Measurements from ENCODE around the gene RNU4-1. TPM values are rescaled to one million over a fixed set of nuclear protein-coding genes. Genes with fewer than 3 reads are reported as not detected.

Gene RNU4-1
- total RNA-seq, 1 experiment from 2014 or later: 2,323 TPM

DNA sequence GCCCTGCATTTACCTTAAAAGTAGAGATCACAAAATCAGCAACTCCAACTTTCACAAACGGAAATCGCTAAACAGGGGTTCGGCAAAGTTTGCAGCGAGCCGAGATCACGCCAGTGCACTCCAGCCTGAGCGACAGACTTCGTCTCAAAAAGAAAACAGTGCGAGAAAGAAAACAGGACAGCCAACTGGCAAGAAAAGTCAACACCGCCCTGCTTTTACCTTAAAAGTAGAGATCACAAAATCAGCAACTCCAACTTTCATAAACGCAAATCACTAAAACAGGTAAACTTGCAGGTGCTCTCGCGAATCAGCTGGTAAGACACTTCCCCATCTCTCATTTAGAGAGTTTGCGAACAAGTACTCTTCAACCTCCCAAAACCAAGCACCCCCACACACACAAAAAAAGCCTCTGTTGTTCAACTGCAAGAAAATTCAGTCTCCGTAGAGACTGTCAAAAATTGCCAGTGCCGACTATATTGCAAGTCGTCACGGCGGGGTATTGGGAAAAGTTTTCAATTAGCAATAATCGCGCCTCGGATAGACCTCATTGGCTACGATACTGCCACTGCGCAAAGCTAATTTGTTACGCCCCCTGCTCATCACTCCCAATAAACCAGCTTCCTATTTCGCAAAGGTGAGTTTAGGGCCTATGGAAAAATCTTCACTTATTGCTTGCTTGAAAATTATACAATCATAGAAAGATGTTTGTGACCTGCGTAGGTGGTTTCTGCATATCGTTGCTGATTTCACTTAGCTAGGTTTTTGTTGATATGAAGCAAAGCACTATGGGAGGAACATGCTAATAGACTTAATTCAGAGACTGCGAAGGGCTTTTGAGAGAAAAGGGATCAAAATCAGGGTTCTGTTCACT lies at the start of gene RNU4-1 (continued):
- TF ChIP-seq ZBTB33 (IDR thresholded peaks at IDR 0.05; ENCODE audit: extremely low read depth, insufficient replicate concordance, low read length): peak; percentile 94
- TF ChIP-seq TCF7L2 (IDR thresholded peaks at IDR 0.05; ENCODE audit: borderline replicate concordance, extremely low read depth, insufficient read depth, insufficient read length): peak; percentile 7
- peak; percentile 78 for TF ChIP-seq YY1 (IDR thresholded peaks at IDR 0.05; ENCODE audit: extremely low read depth, insufficient replicate concordance, low read depth, low read length)
- 0 out of 2 replicates have a peak, but pooled peaks have one; percentile 24 for TF ChIP-seq RAD21 (IDR thresholded peaks at IDR 0.05; ENCODE audit: low read depth)

GRCh38 chr12:120342175-120343038 lies 49.4 kb upstream of the RNU4-1 start:
- H3K4me1 ChIP-seq (ENCODE audit: control insufficient read depth in 1 of 2, insufficient read depth in 2 of 2, low read length in 2 of 2): no peaks in the 10 kb centered on the region
- no peaks in the 10 kb centered on the region for H3K9me2 ChIP-seq (ENCODE audit: insufficient read depth)
- H3K79me2 ChIP-seq (ENCODE audit: insufficient read depth, low read length): no peaks in the 10 kb centered on the region
- H3K4me2 ChIP-seq (ENCODE audit: low read length): no peak overlapping the region
- H3K9ac ChIP-seq (ENCODE audit: low read length): no peak overlapping the region
- no peak overlapping the region for H2AFZ ChIP-seq (ENCODE audit: low read depth, low read length, poor library complexity, severe bottlenecking)
- H4K20me1 ChIP-seq (ENCODE audit: insufficient read depth): no peaks in the 10 kb centered on the region
- no peaks in the 10 kb centered on the region for H3K27me3 ChIP-seq (ENCODE audit: insufficient read depth, low read length)
- TF ChIP-seq, protein P1, sequence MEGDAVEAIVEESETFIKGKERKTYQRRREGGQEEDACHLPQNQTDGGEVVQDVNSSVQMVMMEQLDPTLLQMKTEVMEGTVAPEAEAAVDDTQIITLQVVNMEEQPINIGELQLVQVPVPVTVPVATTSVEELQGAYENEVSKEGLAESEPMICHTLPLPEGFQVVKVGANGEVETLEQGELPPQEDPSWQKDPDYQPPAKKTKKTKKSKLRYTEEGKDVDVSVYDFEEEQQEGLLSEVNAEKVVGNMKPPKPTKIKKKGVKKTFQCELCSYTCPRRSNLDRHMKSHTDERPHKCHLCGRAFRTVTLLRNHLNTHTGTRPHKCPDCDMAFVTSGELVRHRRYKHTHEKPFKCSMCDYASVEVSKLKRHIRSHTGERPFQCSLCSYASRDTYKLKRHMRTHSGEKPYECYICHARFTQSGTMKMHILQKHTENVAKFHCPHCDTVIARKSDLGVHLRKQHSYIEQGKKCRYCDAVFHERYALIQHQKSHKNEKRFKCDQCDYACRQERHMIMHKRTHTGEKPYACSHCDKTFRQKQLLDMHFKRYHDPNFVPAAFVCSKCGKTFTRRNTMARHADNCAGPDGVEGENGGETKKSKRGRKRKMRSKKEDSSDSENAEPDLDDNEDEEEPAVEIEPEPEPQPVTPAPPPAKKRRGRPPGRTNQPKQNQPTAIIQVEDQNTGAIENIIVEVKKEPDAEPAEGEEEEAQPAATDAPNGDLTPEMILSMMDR (IDR thresholded peaks at IDR 0.05 in 2 of 3, conservative IDR thresholded peaks at IDR 0.05 in 1 of 3; ENCODE audit: borderline replicate concordance in 1 of 3, insufficient read depth in 1 of 3, low read depth in 2 of 3, low read length in 2 of 3): no peak
- no peak for TF ChIP-seq POLR2AphosphoS5 (IDR thresholded peaks at IDR 0.05; ENCODE audit: low read depth, low read length)
- TF ChIP-seq SIN3A (IDR thresholded peaks at IDR 0.05; ENCODE audit: low read depth): no peak
- TF ChIP-seq ZNF274 (IDR thresholded peaks at IDR 0.05; ENCODE audit: low read depth, low read length): no peak
- no peak for TF ChIP-seq ZFX (IDR thresholded peaks at IDR 0.05)
- TF ChIP-seq TCF7L2 (IDR thresholded peaks at IDR 0.05; ENCODE audit: borderline replicate concordance, extremely low read depth, insufficient read depth, insufficient read length): no peak
- TF ChIP-seq SP1 (IDR thresholded peaks at IDR 0.05; ENCODE audit: low read depth): no peak
- no TSS peak for BruUV-seq (replicated peaks)
- no peak overlapping the region for H3K27ac ChIP-seq (ENCODE audit: low read depth, low read length)
- CTCF ChIA-PET: no interaction called here
- RAD21 ChIA-PET (ENCODE audit: low non-redundant PET in 1 of 2, low total read pairs in 2 of 2, uncharacterized antibody in 2 of 2, unreplicated experiment in 2 of 2): no interaction called here
- POLR2A ChIA-PET: no interaction called here
- peaks cover 2 to 3% of the 10 kb centered on the region in 2 experiments; a peak in 2 of 4 replicates for H3K36me3 ChIP-seq (ENCODE audit: control insufficient read depth in 1 of 2, insufficient read depth in 2 of 2, low read length in 2 of 2)
- peaks cover 5% of the 10 kb centered on the region in 2 experiments; a peak in 2 of 4 replicates for H3K9me3 ChIP-seq (ENCODE audit: control insufficient read depth in 1 of 2, insufficient read depth in 1 of 2, low read depth in 1 of 2, low read length in 2 of 2)
- ATAC-seq (no peak), DNase-seq (ENCODE audit: low read depth, low spot score) (no peak)
- no peak overlapping the region for H3K4me3 ChIP-seq (replicated peaks in 1 of 2; ENCODE audit: low read depth in 1 of 2, low read length in 2 of 2)
- intact Hi-C loops (cut with micrococcal nuclease): no loop called here
